GM23248 (cell line): ENCODE measurements around the gene CFAP20DC. TPM values are rescaled to one million over a fixed set of nuclear protein-coding genes. Genes with fewer than 3 reads are reported as not detected.

Experiments
- DNase-seq: peaks from one replicate; pipeline ENCODE4 v3.0.0-alpha.2; 2015
- H2AFZ ChIP-seq: fragments of 200-600 bp; sonication (generic); 2 replicates; pipeline ENCODE4 v1.6.1; 2016; ENCODE audit warnings: antibody characterized with exemption
- H3F3A ChIP-seq: fragments of 200-600 bp; sonication (generic); 2 replicates; pipeline ENCODE4 v1.6.1; 2016; ENCODE audit warnings: mild to moderate bottlenecking, antibody characterized with exemption, mixed run types; ENCODE audit not compliant: insufficient read depth
- H3K27ac ChIP-seq: fragments of 200-600 bp; sonication (generic); 2 replicates; pipeline ENCODE4 v1.5.1; 2016; ENCODE audit warnings: mild to moderate bottlenecking
- H3K27me3 ChIP-seq: fragments of 200-600 bp; sonication (generic); replicated peaks from 2 replicates; pipeline ENCODE4 v1.6.1; 2016; ENCODE audit warnings: mild to moderate bottlenecking; ENCODE audit not compliant: insufficient read depth
- H3K36me3 ChIP-seq: fragments of 200-600 bp; sonication (generic); 2 replicates; pipeline ENCODE4 v1.6.1; 2016; ENCODE audit warnings: low read depth, mild to moderate bottlenecking
- H3K4me1 ChIP-seq: fragments of 200-600 bp; sonication (generic); 2 replicates; pipeline ENCODE4 v1.6.1; 2016; ENCODE audit warnings: mild to moderate bottlenecking; ENCODE audit not compliant: insufficient read depth
- H3K4me2 ChIP-seq: fragments of 200-600 bp; sonication (generic); one replicate; pipeline ENCODE4 v1.6.1; 2016; ENCODE audit warnings: mild to moderate bottlenecking; ENCODE audit not compliant: unreplicated experiment
- H3K4me3 ChIP-seq: fragments of 200-600 bp; sonication (generic); 2 replicates; pipeline ENCODE4 v1.5.1; 2016; ENCODE audit warnings: mild to moderate bottlenecking
- H3K79me2 ChIP-seq: fragments of 200-600 bp; sonication (generic); 2 replicates; pipeline ENCODE4 v1.6.1; 2016; ENCODE audit warnings: mild to moderate bottlenecking; ENCODE audit not compliant: insufficient read depth
- H3K9ac ChIP-seq: fragments of 200-600 bp; sonication (generic); 2 replicates; pipeline ENCODE4 v1.6.1; 2016; ENCODE audit warnings: mild to moderate bottlenecking
- H3K9me2 ChIP-seq: fragments of 200-600 bp; sonication (generic); 2 replicates; pipeline ENCODE4 v1.6.1; 2016; ENCODE audit warnings: mixed run types, mild to moderate bottlenecking, moderate library complexity; ENCODE audit not compliant: insufficient read depth
- H3K9me3 ChIP-seq: fragments of 200-600 bp; sonication (generic); one replicate; pipeline ENCODE4 v1.6.1; 2017; ENCODE audit warnings: low read depth
- H4K20me1 ChIP-seq: fragments of 200-600 bp; sonication (generic); 2 replicates; pipeline ENCODE4 v1.6.0; 2016; ENCODE audit not compliant: insufficient read depth
- EZH2 ChIP-seq: fragments of 200-600 bp; sonication (generic); IDR thresholded peaks from 2 replicates; pipeline ENCODE4 v1.6.1; 2018; ENCODE audit warnings: antibody characterized with exemption, mild to moderate bottlenecking; ENCODE audit not compliant: insufficient read depth, poor library complexity, severe bottlenecking
- EZH2phosphoT487 ChIP-seq: fragments of 200-600 bp; sonication (generic); IDR thresholded peaks from 2 replicates; pipeline ENCODE4 v1.6.1; 2018; ENCODE audit warnings: antibody characterized with exemption, moderate library complexity, mild to moderate bottlenecking, low read depth; ENCODE audit not compliant: insufficient read depth
- WGBS, 2 experiments: methylation state at CpG; one replicate each; pipeline ENCODE4 v1.1.6; 2015 to 2017; ENCODE audit warnings: low lambda C conversion rate in 2 of 2, low coverage in 1 of 2; ENCODE audit errors: missing lambda C conversion rate in 2 of 2; 5-methylcytosine and 5-hydroxymethylcytosine counted together
- in situ Hi-C: fragments of 300-500 bp; cut with MboI; formaldehyde crosslinking; loops from 2 replicates; pipeline ENCODE4 v1.15.0; 2020
- polyA plus RNA-seq: library from polyadenylated mRNA; unstranded; fragments of >200 nt; fragmentation: Nextera tagmentation; extraction: Ambion mirVana; gene quantifications from 2 replicates; pipeline ENCODE4 v1.2.1, GENCODE V29; 2016
- total RNA-seq: library from RNA; depleted of rRNA; stranded (reverse); fragments of >200 nt; shearing (Covaris generic); gene quantifications from 2 replicates; pipeline ENCODE4 v1.2.3, GENCODE V29; 2014

The CFAP20DC gene
- total and polyA plus RNA-seq, 2 experiments from 2014 or later: 1.9 to 2.9 TPM

DNA sequence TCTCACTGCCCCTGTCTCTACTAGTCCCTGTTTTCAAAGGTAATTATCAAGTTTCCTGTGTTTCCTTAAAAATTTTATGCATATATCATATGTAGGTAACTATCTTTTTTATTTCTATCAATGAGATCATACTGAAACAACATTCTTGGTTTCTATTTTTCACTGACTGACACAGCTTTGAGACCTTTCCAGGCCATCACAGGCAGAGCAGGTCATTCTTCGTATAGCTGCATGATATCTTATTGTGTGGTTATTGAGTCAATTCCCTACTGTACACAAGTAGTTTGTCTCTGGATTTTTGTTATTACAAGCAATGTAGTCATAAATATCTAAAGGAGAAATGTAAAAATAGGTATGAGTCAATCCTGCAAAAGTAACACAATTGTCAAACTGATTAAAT lies 169.6 kb downstream of the CFAP20DC start:
- H3K4me3 ChIP-seq: no peak overlapping the region
- no peak overlapping the region for H3K27ac ChIP-seq
- peaks cover 6% of the 10 kb centered on the region for H3F3A ChIP-seq
- H3K9me2 ChIP-seq: no peaks in the 10 kb centered on the region
- no peaks in the 10 kb centered on the region for H4K20me1 ChIP-seq
- H3K4me1 ChIP-seq: peaks cover 18% of the 10 kb centered on the region
- H3K79me2 ChIP-seq: no peaks in the 10 kb centered on the region
- peak; percentile 48 for DNase-seq
- H3K9ac ChIP-seq: no peak overlapping the region
- H3K27me3 ChIP-seq: no peaks in the 10 kb centered on the region
- H3K36me3 ChIP-seq: no peaks in the 10 kb centered on the region
- H3K9me3 ChIP-seq: no peaks in the 10 kb centered on the region
- TF ChIP-seq EZH2: no peak
- no peak for TF ChIP-seq EZH2phosphoT487
- in situ Hi-C loops: no loop called here
- 12 to 16% methylated on average over 1 of the region's 1 CpG for WGBS, 2 experiments
- H2AFZ ChIP-seq: no peak overlapping the region
- H3K4me2 ChIP-seq: no peak overlapping the region

GRCh38 chr3:58874795-58875194 lies 175.0 kb downstream of the CFAP20DC start:
- no peaks in the 10 kb centered on the region for H3K27me3 ChIP-seq
- no peak overlapping the region for H3K9ac ChIP-seq

GRCh38 chr3:58874248-58874741 lies 175.5 kb downstream of the CFAP20DC start:
- TF ChIP-seq EZH2 (no peak), EZH2phosphoT487 (no peak)
- H3K9me2 ChIP-seq: no peaks in the 10 kb centered on the region
- H4K20me1 ChIP-seq: no peaks in the 10 kb centered on the region
- H3K4me1 ChIP-seq: peaks cover 23% of the 10 kb centered on the region
- peak overlapping the region; percentile 45; the same call in 1 of the 2 replicates for H2AFZ ChIP-seq
- in situ Hi-C loops: no loop called here
- H3K36me3 ChIP-seq: no peaks in the 10 kb centered on the region
- H3K27ac ChIP-seq: peak overlapping the region; percentile 38
- no peaks in the 10 kb centered on the region for H3K27me3 ChIP-seq
- H3K4me2 ChIP-seq: peak overlapping the region; percentile 30
- H3K9ac ChIP-seq: no peak overlapping the region
- peaks cover 18% of the 10 kb centered on the region for H3F3A ChIP-seq
- H3K9me3 ChIP-seq: no peaks in the 10 kb centered on the region
- WGBS, 2 experiments: 56 to 61% methylated on average over 5 of the region's 5 CpGs
- H3K4me3 ChIP-seq: no peak overlapping the region
- DNase-seq: peak; percentile 34
- no peaks in the 10 kb centered on the region for H3K79me2 ChIP-seq

More at GRCh38 chr3:58874795-58875194, 175.0 kb downstream of the CFAP20DC start:
- Histone ChIP-seq H3K4me1 (peaks cover 23% of the 10 kb centered on the region), H2AFZ (peak overlapping the region; percentile 45; the same call in 1 of the 2 replicates), H3K79me2 (no peaks in the 10 kb centered on the region), H3F3A (peaks cover 18% of the 10 kb centered on the region), H3K4me3 (no peak overlapping the region), H3K36me3 (no peaks in the 10 kb centered on the region), H3K27ac (peak overlapping the region; percentile 38), H3K4me2 (peak overlapping the region; percentile 30), H4K20me1 (no peaks in the 10 kb centered on the region), H3K9me2 (no peaks in the 10 kb centered on the region), H3K9me3 (no peaks in the 10 kb centered on the region)
- in situ Hi-C loops: no loop called here
- WGBS, 2 experiments: 0 to 4% methylated on average over 2 of the region's 2 CpGs
- peak; percentile 70 for DNase-seq
- TF ChIP-seq EZH2phosphoT487 (no peak), EZH2 (no peak)

GRCh38 chr3:58868097-58868779 lies 181.6 kb downstream of the CFAP20DC start:
- no peaks in the 10 kb centered on the region for H3K27me3 ChIP-seq
- no peak for TF ChIP-seq EZH2phosphoT487
- no peak for TF ChIP-seq EZH2
- H3K4me3 ChIP-seq: no peak overlapping the region
- no peaks in the 10 kb centered on the region for H3K79me2 ChIP-seq
- H3K9me3 ChIP-seq: no peaks in the 10 kb centered on the region
- 83 to 87% methylated on average over 5 of the region's 5 CpGs for WGBS, 2 experiments
- H3F3A ChIP-seq: no peaks in the 10 kb centered on the region
- in situ Hi-C loops: no loop called here
- no peaks in the 10 kb centered on the region for H3K36me3 ChIP-seq
- H3K4me2 ChIP-seq: no peak overlapping the region
- no peak for DNase-seq
- no peak overlapping the region for H3K27ac ChIP-seq
- H3K9me2 ChIP-seq: no peaks in the 10 kb centered on the region
- H4K20me1 ChIP-seq: no peaks in the 10 kb centered on the region
- no peak overlapping the region for H3K9ac ChIP-seq
- no peak overlapping the region for H2AFZ ChIP-seq
- peaks cover 8% of the 10 kb centered on the region; the same call in 1 of the 2 replicates for H3K4me1 ChIP-seq
